Endothelial cell (in vitro differentiated cells): ENCODE data around the gene CDK16. TPM values are rescaled to one million over a fixed set of nuclear protein-coding genes. Genes with fewer than 3 reads are reported as not detected.

Source experiments
- DNase-seq: peaks from one replicate; pipeline ENCODE4 v3.0.0; 2021; ENCODE audit warnings: low spot score
- H3K27ac Mint-ChIP-seq: one replicate; pipeline ENCODE4 v1.8.0; 2021; ENCODE audit warnings: mixed read lengths, inconsistent platforms; ENCODE audit not compliant: unreplicated experiment
- H3K27me3 Mint-ChIP-seq: one replicate; pipeline ENCODE4 v1.8.0; 2021; ENCODE audit warnings: mild to moderate bottlenecking, moderate library complexity, mixed read lengths, inconsistent platforms; ENCODE audit not compliant: unreplicated experiment
- H3K36me3 Mint-ChIP-seq: one replicate; pipeline ENCODE4 v1.8.0; 2021; ENCODE audit warnings: mild to moderate bottlenecking, low read depth, mixed read lengths, inconsistent platforms; ENCODE audit not compliant: unreplicated experiment
- H3K4me1 Mint-ChIP-seq: one replicate; pipeline ENCODE4 v1.8.0; 2021; ENCODE audit warnings: mild to moderate bottlenecking, mixed read lengths, inconsistent platforms; ENCODE audit not compliant: unreplicated experiment
- H3K4me3 Mint-ChIP-seq: one replicate; pipeline ENCODE4 v1.8.0; 2021; ENCODE audit warnings: mild to moderate bottlenecking, mixed read lengths, inconsistent platforms; ENCODE audit not compliant: unreplicated experiment
- H3K9me3 Mint-ChIP-seq: one replicate; pipeline ENCODE4 v1.8.0; 2021; ENCODE audit warnings: mixed read lengths, inconsistent platforms; ENCODE audit not compliant: unreplicated experiment
- total RNA-seq: library from RNA; stranded (reverse); fragmentation: NEBNext Ultra II Directional; extraction: Animal tissue kit (Norgen Biotek cat#: 25700); gene quantifications from one replicate; pipeline ENCODE4 v1.2.1, GENCODE V29; 2021; ENCODE audit not compliant: unreplicated experiment
- TF ChIP-seq, protein P1 (sequence below): fragments of 200-600 bp; sonication (generic); IDR thresholded peaks from one replicate; pipeline ENCODE4 v1.5.0; 2021; ENCODE audit warnings: antibody characterized with exemption; ENCODE audit not compliant: unreplicated experiment

The CDK16 gene
- total RNA-seq, 1 donor from 2014 or later = 103 TPM

DNA sequence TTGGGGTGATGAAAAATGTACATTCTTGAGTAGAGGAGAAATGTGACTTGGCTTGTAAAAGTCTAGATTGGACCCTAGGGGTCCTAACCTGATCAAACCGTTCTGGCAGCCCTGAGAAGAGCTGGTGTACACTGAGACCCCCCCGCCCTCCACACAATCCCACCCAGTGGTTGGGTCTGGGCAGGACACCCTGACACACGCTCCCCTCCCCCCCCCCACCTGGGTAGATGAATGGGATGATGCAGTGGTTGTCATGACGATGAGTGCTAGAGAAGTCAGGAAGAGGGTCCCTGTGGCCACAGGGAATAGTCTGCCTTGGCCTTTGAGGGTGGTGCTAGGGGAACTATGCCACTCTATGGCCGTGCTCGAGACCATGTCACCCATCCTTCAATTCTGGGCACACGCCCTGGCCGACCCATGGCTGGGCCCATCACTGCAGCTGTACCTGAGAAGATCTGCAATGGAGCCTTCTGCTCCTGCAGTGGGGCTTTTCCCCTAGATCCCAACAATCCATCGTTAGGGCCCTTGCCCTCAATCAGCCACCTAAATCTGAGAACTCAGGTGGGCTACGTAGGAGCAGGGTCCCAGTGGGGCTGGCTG lies 4.4 kb downstream of the CDK16 start:
- H3K4me1 Mint-ChIP-seq = peaks cover 18% of the 10 kb centered on the region
- H3K27ac Mint-ChIP-seq = no peak overlapping the region
- TF ChIP-seq, protein P1, sequence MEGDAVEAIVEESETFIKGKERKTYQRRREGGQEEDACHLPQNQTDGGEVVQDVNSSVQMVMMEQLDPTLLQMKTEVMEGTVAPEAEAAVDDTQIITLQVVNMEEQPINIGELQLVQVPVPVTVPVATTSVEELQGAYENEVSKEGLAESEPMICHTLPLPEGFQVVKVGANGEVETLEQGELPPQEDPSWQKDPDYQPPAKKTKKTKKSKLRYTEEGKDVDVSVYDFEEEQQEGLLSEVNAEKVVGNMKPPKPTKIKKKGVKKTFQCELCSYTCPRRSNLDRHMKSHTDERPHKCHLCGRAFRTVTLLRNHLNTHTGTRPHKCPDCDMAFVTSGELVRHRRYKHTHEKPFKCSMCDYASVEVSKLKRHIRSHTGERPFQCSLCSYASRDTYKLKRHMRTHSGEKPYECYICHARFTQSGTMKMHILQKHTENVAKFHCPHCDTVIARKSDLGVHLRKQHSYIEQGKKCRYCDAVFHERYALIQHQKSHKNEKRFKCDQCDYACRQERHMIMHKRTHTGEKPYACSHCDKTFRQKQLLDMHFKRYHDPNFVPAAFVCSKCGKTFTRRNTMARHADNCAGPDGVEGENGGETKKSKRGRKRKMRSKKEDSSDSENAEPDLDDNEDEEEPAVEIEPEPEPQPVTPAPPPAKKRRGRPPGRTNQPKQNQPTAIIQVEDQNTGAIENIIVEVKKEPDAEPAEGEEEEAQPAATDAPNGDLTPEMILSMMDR = no peak
- H3K36me3 Mint-ChIP-seq = peaks cover 12% of the 10 kb centered on the region
- no peak overlapping the region for H3K4me3 Mint-ChIP-seq
- peaks cover 4% of the 10 kb centered on the region for H3K27me3 Mint-ChIP-seq
- H3K9me3 Mint-ChIP-seq = no peaks in the 10 kb centered on the region
- no peak for DNase-seq

DNA sequence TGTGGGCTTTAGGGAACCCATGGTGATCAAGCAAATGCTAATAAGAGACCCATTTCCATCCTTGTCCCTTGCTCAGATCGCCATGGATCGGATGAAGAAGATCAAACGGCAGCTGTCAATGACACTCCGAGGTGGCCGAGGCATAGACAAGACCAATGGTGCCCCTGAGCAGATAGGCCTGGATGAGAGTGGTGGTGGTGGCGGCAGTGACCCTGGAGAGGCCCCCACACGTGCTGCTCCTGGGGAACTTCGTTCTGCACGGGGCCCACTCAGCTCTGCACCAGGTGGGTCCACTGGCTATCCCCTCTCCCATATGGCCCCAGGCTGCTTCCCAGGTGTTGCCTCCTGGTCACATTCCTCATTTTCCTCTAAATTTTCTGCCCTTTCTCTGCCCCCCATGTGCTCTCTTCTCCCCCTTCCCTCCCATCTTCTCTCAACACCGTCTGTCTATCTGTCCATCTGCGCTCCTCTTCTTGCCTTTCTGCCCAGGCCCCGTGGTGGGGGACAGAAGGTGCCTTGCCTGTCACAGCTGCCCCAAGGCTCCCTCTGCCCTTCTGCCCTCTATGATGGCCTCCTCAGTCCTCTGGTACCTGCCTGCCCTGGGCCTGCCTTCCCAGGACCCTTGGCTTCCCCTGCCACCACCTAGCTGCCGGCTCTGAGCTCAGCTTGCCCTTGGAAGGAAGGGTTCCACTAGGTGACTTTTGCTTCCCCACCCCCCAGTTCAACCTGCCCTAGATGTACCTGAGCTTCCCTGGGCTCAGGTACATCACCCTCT lies 5.2 kb downstream of the CDK16 start:
- no peak for DNase-seq
- Mint-ChIP-seq H3K27me3 (peaks cover 4% of the 10 kb centered on the region), H3K27ac (no peak overlapping the region), H3K4me1 (peaks cover 18% of the 10 kb centered on the region), H3K9me3 (no peaks in the 10 kb centered on the region), H3K4me3 (no peak overlapping the region), H3K36me3 (peaks cover 12% of the 10 kb centered on the region)
- TF ChIP-seq, protein P1 = no peak

DNA sequence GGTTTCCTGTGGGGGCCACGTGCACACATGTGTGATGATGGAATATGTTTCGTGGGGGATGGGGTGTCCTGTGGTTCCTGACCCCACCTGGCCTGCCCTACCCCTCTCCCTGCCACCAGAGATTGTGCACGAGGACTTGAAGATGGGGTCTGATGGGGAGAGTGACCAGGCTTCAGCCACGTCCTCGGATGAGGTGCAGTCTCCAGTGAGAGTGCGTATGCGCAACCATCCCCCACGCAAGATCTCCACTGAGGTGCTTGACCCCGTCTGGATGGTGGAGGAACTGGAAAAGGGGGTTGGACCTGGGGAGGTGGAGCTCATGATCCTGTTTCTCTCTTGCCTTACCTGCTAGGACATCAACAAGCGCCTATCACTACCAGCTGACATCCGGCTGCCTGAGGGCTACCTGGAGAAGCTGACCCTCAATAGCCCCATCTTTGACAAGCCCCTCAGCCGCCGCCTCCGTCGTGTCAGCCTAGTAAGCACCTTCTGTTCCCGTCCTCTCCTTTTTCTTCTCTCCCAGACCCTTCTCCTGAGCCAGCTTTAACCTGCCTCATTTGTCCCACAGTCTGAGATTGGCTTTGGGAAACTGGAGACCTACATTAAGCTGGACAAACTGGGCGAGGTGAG lies 5.9 kb downstream of the CDK16 start:
- DNase-seq = no peak
- Mint-ChIP-seq H3K9me3 (no peaks in the 10 kb centered on the region), H3K4me1 (peaks cover 16% of the 10 kb centered on the region), H3K27ac (no peak overlapping the region), H3K36me3 (peaks cover 12% of the 10 kb centered on the region), H3K4me3 (no peak overlapping the region), H3K27me3 (peaks cover 1% of the 10 kb centered on the region)
- TF ChIP-seq, protein P1 = no peak

DNA sequence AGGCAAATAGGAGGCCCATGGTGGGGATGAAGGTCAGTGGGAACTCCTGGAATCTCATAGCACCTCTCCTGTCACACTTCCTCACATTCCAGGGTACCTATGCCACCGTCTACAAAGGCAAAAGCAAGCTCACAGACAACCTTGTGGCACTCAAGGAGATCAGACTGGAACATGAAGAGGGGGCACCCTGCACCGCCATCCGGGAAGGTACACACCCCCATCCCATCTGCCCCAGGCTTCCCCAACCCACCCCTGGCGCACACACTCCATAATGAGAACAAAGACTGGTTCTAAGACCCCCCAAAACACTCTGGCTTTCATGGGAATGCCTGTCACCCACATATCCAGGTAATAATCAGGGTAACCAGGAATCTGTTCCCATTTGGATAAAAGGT lies 6.4 kb downstream of the CDK16 start:
- no peak for DNase-seq
- H3K4me1 Mint-ChIP-seq = peaks cover 11% of the 10 kb centered on the region
- H3K36me3 Mint-ChIP-seq = peaks cover 13% of the 10 kb centered on the region
- H3K4me3 Mint-ChIP-seq = no peak overlapping the region
- H3K27me3 Mint-ChIP-seq = no peaks in the 10 kb centered on the region
- H3K27ac Mint-ChIP-seq = no peak overlapping the region
- no peaks in the 10 kb centered on the region for H3K9me3 Mint-ChIP-seq
- TF ChIP-seq, protein P1 = no peak

DNA sequence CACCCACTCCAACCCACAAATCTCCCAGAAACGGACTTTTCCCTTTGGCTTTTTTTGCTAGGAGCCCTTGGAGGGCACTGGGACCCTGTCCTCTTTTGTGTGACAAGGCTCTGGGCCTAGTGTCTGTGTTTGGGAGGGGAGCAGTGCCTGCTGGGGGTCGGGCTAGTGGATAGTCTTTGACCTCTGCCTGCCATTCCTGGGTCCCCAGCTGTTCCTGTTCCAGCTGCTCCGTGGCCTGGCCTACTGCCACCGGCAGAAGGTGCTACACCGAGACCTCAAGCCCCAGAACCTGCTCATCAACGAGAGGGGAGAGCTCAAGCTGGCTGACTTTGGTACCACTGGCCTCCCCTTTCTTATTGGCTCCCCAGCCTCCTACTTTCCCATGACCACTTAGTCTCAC lies 7.6 kb downstream of the CDK16 start:
- no peak overlapping the region for H3K4me3 Mint-ChIP-seq
- peaks cover 14% of the 10 kb centered on the region for H3K36me3 Mint-ChIP-seq
- no peak overlapping the region for H3K27ac Mint-ChIP-seq
- no peak for DNase-seq
- no peaks in the 10 kb centered on the region for H3K4me1 Mint-ChIP-seq
- TF ChIP-seq, protein P1 = no peak
- H3K9me3 Mint-ChIP-seq = no peaks in the 10 kb centered on the region
- no peaks in the 10 kb centered on the region for H3K27me3 Mint-ChIP-seq
